Activated CD4-positive, CD25-positive, alpha-beta regulatory T cell treated with anti-CD3 and anti-CD28 coated beads, Interleukin-2, amount 50 U/mL, for 24 hours (primary cell): Measurements from ENCODE around the gene ANKRD33.

Experiments used
- ATAC-seq, 2 donors: fragments of 150-1000 bp; cut with Tn5 transposase; one replicate each; pipeline ENCODE4 v1.10.0; 2021; ENCODE audit warnings: mild to moderate bottlenecking in 1 of 2, moderate library complexity in 1 of 2

Gene ANKRD33

DNA sequence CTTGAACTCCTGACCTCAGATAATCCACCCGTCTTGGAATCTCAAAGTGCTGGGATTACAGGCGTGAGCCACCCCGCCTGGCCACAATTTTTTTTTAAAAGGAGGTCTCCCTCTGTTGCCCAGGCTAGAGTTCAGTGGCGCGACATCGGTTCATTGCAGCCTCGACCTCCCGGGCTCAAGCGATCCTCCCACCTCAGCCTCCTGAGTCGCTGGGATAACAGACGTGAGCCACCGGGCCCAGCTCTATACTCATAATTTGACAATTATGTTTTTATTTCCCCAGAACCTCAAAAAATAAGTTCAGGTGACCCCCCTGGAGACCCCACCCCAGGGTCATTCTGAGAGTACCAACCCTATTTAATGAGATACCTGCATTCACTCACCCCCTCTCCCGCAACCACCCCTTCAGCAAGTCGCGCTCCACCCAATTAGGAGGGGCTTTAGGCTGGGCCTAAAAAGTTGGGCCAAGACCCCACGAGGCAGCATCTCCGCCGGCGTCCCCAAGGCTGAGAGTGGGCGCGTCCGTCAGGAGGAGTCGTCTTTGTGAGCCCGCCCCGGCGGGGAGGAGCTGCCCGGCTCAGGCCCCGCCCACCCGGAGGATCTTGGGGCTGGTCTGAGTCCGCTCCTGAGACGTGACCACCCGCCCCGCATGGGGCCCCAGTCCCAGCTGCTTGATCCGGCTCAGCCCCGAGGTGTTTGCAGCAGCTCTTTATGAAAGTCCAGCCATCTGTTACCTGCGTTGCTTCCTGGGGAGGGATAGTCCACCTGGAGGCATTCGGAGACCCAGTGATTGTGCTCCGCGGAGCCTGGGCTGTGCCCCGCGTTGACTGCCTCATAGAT, at the start of gene ANKRD33:
Gene ANKRD33, plus strand, starts transcription at position 628 of the 840 bp plus-strand sequence. Its CDS starts 84 bp downstream, at position 712.
- no peak for ATAC-seq

DNA sequence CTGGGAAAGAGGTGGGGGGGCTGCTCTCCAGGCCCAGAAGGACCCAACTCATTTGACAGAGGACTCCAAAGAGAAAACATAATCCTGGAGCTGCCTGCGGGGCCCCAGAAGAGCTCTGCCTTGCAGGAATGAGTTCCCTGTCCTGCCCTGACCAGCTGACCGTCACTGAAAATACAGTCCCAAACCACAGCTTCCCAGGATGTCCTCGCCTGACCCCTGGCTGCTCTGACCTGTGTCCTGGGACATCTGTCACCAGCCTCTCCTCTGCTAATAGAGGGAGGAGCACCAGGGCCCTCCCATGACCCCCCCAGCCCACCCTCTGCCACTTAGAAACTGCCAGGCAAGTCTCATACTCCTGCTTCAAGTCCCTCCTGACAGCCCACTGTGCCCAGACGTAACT, 49.1 kb upstream of the ANKRD33 start:
- ATAC-seq = no peak

- ATAC-seq = no peak
These were observed 48.5 kb upstream of the ANKRD33 start for GRCh38 chr12:51839310-51839947.

- ATAC-seq = no peak
These were observed 46.9 kb upstream of the ANKRD33 start for GRCh38 chr12:51840966-51841365.

- ATAC-seq = no peak
These were observed 46.2 kb upstream of the ANKRD33 start for GRCh38 chr12:51841727-51842126.

DNA sequence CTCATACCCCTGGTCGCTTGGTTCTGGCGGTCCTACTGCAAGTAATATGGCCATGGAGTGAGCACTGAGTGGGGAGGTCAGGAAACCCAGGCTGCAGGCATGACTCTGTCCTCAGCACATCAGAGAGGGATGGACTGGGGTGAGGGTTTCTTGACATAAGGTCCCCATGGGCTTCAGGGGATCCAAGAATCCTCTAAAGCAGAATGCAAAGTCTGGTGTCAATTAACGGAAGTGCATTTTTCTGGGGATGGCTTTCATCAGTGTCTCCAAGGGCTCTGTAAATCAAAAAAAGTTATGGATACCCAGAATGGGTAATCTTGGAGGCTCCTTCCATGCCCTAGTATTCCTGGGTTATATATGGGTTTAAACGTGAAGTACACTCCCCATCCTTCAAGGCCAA, 43.0 kb upstream of the ANKRD33 start:
- ATAC-seq = no peak

GRCh38 chr12:51845482-51845881, 42.4 kb upstream of the ANKRD33 start:
- ATAC-seq = no peak

DNA sequence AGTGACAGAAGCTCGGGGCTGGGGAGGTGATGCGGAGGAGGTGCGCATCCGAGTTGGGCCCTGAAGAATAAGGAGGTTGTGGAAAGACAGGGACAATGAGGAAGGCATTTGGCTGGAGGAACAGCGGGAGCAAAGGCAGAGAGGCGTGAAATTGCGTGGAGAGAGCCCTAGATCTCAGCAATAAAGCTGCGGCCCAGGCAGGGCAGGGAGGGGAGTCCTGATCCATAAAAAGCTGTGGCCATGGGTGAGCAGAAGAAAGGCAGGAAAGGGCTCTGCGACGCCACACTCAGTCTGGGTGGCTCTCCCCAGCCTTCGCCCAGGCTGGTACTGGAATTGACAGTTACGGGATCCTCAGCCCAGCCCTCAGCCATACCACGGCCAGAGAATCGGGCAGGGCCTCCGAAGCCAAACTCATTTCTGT, 41.6 kb upstream of the ANKRD33 start:
- ATAC-seq = no peak

DNA sequence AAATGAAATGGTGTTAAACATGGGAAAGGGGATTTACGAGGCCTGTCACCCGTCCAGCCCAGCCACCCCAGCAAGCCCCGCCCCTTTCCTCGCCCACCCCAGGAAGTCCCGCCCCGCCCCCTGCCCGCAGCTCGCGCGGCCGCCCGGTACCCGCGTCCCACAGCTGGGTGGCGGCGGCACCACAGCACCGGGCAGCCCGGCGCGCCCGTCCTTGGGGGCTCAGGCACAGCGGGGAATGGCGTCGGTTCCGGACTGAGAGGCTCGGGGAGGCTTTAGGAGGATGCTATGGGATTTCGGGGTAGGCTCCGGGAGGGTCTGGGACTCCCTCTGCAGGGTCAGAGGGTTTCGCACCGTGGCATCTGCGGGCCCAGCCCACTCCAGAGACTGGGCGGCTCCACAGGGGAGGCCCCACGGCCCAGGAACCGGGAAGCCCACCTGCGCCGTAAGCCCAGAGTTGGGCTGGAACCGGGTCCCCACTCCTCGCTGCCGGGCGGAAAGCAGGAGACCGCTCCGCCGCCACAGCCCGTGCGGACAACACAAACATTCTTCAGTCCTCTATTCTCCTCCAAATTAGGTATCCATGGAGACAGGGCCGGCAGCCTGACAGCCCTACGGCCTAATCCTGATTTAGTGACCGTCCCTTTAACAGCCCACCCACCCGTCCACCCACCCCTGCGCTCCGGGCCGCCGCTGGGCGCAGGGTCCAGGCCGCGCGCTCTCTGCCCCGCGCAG, 40.8 kb upstream of the ANKRD33 start:
- ATAC-seq = peak; percentile 39 to 41

- peak; percentile 7 to 16 for ATAC-seq
These were observed 40.1 kb upstream of the ANKRD33 start for GRCh38 chr12:51847643-51848325.

- ATAC-seq = no peak
These were observed 39.6 kb upstream of the ANKRD33 start, which contains the start of gene FIGNL2 for GRCh38 chr12:51848326-51848727. TSS of gene FIGNL2 (minus strand) at chr12:51848718. CDS start at chr12:51822413, 26,305 bp downstream.

GRCh38 chr12:51848841-51849735, 38.8 kb upstream of the ANKRD33 start:
- ATAC-seq = no peak

DNA sequence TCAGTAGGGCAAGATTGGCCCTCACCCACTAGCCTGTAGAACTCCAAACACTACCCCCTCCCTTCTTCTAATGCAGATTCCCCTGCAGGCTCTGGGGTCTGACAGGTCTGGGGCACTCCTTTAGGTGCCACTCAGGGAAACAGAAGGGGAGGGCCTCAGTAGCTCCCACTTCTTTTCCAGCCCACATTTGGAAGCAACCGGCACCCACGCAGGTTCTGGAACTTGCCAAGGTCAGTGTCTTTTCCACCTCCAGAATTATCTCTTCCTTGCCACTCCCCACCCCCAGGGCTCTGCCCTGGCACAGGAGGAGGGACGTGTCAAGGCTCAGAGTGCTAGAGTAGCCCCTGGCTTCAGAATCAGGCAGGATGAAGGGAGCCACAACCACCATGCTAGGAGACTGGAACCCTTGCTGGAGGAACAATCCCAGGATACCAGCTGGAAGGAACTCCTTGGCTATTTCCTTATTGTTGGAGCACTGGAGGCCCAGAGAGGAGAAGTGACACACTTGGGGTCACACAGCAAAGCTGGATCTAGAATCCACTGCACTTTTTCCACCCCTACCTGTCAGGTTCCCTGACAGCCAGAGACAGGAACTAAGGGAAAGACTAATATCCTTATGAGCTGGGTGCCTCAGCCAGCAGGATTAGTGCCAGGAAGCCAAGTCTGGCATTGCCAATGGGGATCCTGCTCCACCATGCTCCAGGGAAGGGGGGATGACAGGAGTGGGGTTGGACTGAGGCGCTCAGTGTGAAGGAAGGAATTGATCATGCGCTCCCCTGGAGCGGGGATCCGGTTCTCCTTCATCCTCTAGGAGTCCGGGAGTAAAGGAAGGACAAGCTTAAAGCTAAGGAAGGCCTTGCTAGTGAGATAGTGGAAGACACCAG, 37.6 kb upstream of the ANKRD33 start:
- no peak for ATAC-seq

DNA sequence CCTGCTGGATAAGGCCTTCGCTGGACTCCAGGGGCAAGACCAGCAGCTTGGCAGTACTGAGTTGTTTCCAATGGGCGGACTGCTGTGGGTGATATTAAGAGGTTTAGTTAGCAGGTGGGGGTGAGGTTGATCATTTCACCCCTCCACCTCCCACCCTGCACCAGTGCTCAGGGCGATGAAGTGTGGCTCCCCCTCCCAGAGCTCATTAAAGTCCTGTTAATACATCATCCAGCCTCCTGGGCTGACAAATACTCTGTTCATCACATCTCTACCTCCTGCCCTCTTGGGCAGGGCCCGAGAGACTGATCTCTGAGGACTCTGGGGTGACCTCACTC, 37.0 kb upstream of the ANKRD33 start:
- ATAC-seq = no peak

DNA sequence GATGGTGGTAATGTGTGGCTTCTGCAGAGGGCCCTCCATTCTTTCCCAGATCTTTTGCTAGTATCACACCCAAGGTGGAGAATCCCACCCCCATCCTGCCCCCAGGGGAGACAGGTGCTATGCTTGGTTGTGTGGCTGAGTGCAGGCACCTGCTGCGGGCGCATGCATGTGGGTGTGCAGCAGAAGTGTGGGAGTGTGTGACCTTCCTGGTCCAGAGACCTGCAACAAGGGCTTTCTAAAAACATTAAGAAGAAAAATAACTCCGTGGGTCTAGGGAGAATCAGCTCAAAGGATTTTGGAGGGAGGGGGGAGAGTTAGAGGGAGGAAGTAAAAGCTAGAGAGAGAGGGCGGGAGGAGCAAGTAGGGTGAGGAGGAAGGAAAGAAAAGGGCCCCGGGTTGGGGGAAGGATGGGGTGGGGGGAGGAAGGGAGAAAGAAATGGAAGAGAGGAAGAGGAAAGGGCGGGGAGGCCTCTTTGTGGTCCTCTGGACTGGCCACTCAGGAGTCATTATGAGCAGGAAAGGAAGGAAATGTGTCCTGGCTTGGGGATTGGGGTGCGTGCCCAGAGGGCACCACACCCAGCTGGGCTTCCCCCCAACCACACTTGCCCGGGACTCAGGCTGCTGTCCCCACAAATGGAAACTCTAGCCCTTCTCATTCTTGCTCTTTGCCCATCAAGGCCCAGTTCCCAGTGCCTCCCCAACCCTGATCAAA, 36.3 kb upstream of the ANKRD33 start:
- no peak for ATAC-seq

DNA sequence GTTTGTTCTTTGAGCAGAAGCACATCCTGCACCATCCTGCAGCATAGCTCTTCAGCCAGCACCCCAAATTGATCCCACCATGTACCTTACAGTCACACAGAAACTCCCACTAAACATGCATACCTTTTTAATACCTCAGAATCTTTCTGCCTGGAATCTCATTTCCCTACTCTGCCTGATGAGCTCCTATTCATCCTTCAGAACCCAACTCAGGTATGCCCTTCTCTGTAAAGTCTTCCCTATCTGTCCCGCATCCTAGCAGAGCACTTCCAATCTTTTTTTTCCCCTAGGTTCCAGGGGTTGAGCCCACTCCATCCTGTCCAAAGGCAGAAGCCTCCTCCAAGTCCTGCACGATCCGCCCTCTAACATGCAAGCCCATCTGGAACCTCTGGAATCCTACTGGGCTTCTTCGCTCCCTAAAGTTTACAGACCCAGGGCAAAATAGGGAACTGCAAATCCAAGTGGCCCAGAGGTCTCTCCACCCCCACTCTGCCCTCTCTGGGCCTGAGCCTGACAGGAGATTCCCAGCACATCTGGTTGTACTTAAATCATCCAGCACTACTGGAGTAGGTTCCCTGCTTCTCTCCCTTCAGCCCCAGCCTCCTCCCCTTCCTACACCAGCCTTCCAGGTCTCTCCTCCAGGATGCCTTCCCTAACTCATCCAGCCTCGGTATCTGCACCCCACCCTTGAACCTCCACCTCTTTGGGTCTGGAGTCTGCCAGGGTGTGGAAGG, 35.3 kb upstream of the ANKRD33 start:
- no peak for ATAC-seq

DNA sequence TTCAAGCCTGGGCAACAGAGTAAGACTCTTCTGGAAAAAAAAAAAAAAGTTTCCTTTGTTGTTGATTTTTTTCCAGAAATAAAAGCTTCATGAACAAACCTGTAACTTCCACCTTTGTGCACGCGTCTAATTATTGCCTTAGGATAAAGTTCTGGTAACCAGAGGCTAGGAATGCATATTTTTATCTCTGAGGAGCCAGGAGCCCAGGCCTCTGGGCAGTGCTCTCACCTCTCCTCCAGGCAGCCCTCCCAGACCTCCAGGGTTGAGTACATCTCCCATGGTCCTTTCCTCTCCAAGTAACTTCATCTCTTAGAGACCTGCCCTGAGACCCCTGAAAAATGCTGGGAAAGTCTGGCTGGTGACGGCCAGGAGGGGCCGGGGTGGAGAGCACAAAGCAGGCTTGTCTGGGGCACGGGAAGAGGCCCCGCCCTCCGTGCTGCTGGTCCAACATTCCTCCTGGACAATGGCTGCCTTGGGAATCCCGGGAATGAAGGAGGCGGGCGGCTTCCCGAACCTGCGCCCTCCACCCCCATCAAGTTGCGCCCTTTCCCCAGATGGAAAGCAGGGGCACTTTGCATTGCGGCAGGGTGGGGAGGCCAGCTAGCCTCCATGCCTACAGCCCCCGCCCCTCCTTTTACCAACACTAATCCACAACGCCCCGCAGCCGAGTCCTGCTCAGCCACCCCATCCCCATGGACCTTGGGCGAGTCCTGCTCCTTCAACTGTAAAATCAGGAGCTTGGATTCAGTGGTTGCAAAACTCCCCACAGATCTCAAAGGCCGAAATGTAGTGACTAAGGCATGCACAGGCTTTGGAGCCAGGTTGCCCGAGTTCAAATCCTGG, 32.1 kb upstream of the ANKRD33 start:
- no peak for ATAC-seq

DNA sequence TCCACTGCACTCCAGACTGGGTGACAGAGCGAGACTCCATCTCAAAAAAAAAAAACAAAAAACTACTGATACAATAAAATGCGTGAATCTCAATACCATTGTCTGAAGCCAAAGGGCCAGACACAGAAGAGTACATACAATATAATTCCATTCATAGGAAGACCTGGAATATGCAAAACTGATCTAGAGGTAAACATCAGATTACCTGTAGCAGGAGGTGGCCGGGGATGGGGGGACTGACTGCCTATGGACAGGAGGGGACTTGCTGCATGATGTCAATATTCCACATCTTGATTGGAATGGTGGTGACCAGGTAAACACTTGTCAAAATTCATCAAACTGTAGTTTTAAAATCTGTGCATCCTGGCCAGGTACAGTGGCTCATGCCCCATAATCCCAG, 26.9 kb upstream of the ANKRD33 start:
- no peak for ATAC-seq
